ENCODE results near the gene RAB11FIP5. TPM values are rescaled to one million over a fixed set of nuclear protein-coding genes. Genes with fewer than 3 reads are reported as not detected.

The RAB11FIP5 gene
- total and polyA plus RNA-seq, 7 donors = 13.0 to 24.2 (median 23.4) TPM

DNA sequence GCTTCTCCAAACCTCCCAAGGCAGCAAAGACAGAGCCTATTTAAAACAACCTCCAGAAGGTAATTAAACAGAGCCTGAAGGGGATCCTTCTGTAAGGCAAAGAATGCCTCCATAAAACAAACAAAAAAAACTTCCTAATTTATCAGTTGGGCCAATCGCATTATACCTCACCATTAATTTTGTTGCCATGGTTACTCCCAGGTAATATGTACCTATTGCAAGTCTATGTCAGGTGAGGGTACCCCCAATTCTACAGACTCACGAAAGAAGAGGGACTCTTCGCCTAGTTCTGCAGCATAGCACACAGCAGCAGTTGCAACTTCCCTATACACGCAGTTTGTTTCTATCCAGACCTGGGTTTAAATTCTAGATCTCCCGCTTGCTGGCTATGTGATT lies 80.0 kb downstream of the RAB11FIP5 start:
- 93 to 99% (median 96%) methylated on average over 5 of the region's 5 CpGs for WGBS, 3 donors
- no peak overlapping the region for H3K27ac ChIP-seq
- no peaks in the 10 kb centered on the region for H3K9me3 ChIP-seq
- no peak overlapping the region for H3K4me3 ChIP-seq
- TF ChIP-seq, protein P1, sequence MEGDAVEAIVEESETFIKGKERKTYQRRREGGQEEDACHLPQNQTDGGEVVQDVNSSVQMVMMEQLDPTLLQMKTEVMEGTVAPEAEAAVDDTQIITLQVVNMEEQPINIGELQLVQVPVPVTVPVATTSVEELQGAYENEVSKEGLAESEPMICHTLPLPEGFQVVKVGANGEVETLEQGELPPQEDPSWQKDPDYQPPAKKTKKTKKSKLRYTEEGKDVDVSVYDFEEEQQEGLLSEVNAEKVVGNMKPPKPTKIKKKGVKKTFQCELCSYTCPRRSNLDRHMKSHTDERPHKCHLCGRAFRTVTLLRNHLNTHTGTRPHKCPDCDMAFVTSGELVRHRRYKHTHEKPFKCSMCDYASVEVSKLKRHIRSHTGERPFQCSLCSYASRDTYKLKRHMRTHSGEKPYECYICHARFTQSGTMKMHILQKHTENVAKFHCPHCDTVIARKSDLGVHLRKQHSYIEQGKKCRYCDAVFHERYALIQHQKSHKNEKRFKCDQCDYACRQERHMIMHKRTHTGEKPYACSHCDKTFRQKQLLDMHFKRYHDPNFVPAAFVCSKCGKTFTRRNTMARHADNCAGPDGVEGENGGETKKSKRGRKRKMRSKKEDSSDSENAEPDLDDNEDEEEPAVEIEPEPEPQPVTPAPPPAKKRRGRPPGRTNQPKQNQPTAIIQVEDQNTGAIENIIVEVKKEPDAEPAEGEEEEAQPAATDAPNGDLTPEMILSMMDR (IDR thresholded peaks at IDR 0.05) = no peak
- ATAC-seq (no peak), DNase-seq (no peak)
- intact Hi-C loops (cut with DNase I) = no loop called here
- H3K36me3 ChIP-seq (ENCODE audit: insufficient read depth in 1 of 2, low read depth in 1 of 2) = peaks cover 2 to 18% of the 10 kb centered on the region in 2 donors
- no peaks in the 10 kb centered on the region for H3K27me3 ChIP-seq (ENCODE audit: insufficient read depth in 3 of 3, low read length in 2 of 3)
- no peaks in the 10 kb centered on the region for H3K4me1 ChIP-seq

DNA sequence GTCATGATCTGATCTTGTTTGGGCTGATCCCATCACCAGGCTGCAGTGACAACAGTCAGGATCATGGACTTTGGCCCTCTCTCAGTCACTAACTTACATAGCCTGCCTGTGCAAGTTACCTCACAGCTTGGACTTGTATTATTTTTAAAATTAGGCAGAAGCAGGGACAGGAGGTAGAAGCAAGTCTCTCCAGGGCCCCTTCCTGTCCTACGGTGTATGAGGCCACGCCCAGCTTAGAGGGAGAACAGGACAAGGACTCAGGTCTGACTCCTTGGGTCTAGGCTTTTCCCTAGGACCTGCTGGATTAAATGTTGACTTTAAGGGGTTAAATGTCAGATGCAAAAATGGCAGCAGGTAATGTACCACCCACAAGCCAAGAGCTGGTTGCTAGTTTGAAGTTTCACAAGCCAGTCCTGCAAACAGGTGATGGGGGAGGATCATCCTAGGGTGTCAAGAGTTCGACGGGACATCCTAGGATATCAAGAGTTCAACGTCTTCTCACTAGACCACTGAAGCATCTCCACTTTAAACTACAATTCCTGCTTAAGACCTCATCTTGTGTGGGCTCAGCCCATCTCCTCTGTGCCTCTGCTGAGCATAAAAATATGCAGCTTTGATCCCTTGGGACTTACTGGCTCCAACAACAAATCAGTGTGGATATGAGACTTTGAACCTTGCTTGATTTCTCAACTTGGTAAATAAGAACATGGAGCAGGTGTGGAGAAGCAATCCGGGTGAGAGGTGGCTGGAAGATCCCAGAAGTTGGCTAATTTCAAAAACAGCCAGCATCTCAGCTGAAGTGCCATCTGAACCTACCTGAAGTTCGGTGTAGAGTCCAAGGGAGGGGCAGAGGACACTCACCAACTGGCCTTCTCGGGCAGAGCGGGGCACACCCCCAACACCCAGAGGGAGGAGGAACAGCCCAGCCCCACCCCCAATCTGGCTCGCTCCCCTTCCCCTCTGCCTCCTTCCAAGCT lies 80.7 kb downstream of the RAB11FIP5 start:
- 69 to 84% (median 76%) methylated on average over 10 of the region's 10 CpGs for WGBS, 3 donors
- no peak for ATAC-seq

DNA sequence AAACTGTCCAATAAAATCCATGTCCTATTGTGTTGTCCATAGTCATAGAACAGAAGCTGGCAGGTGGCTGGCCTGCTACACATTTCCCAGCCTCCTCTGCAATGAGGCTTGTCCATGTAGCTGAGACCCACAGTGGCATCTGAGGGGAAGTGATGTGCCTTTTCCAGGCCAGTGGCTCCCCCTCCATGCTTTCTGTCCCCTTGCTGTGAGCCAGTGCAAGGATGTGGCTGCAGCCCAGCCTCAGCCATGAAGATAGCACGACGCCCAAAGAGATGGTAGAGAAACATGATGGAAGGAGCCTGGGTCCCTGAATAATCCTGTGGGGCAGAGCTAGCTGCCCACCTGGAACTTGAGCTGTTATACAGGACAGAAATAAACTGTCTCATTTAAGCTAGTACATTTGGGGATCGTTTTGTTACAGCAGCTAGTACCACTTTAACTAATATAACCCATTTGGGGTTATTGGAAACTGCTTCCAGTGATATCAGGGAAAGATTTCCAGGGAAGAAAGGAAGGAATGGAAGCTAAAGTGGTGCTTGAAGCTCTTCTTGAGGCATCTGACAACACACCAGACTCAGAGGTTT lies 81.6 kb downstream of the RAB11FIP5 start:
- H3K27ac ChIP-seq = no peak overlapping the region
- ATAC-seq (no peak), DNase-seq (no peak)
- no peaks in the 10 kb centered on the region for H3K4me1 ChIP-seq
- intact Hi-C loops (cut with DNase I) = no loop called here
- WGBS, 3 donors = 88 to 92% (median 88%) methylated on average over 3 of the region's 3 CpGs
- peaks cover 2 to 20% of the 10 kb centered on the region in 2 donors for H3K36me3 ChIP-seq (ENCODE audit: insufficient read depth in 1 of 2, low read depth in 1 of 2)
- H3K9me3 ChIP-seq = no peaks in the 10 kb centered on the region
- no peak overlapping the region for H3K4me3 ChIP-seq
- TF ChIP-seq, protein P1 (IDR thresholded peaks at IDR 0.05) = no peak
- H3K27me3 ChIP-seq (ENCODE audit: insufficient read depth in 3 of 3, low read length in 2 of 3) = no peaks in the 10 kb centered on the region

More for the DNA sequence above, 80.7 kb downstream of the RAB11FIP5 start:
- no peaks in the 10 kb centered on the region for H3K27me3 ChIP-seq (ENCODE audit: insufficient read depth in 3 of 3, low read length in 2 of 3)
- H3K4me1 ChIP-seq = no peaks in the 10 kb centered on the region
- no peaks in the 10 kb centered on the region for H3K9me3 ChIP-seq
- H3K4me3 ChIP-seq = no peak overlapping the region
- peaks cover 2 to 20% of the 10 kb centered on the region in 2 donors for H3K36me3 ChIP-seq (ENCODE audit: insufficient read depth in 1 of 2, low read depth in 1 of 2)
- intact Hi-C loops (cut with DNase I) = no loop called here
- no peak for DNase-seq
- H3K27ac ChIP-seq = no peak overlapping the region
- TF ChIP-seq, protein P1 (IDR thresholded peaks at IDR 0.05) = no peak

DNA sequence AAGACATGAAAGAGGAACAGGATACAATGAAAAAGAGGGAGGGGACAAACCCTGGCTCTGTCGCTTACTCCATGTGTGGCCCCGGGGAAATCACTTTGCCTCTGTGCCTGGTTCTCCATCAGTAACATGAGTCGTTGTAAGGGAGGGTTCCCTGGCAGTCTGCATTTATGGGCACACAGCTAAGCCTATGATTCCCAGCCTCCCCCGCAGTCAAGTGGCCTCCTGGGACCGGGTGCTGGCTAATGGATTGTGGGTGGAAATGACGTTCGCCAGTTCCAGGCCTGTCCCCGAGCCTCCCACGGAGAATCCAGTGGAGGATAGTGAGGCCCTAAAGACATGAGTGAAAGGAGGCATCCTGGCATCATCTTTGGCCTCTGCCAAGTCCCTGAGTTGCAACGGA lies 83.9 kb downstream of the RAB11FIP5 start:
- no peak overlapping the region for H3K27ac ChIP-seq
- peak in 2 of 4 donors; percentile 20 to 60 for ATAC-seq
- intact Hi-C loops (cut with DNase I) = no loop called here
- peaks cover 2 to 27% of the 10 kb centered on the region in 2 donors for H3K36me3 ChIP-seq (ENCODE audit: insufficient read depth in 1 of 2, low read depth in 1 of 2)
- TF ChIP-seq, protein P1 (IDR thresholded peaks at IDR 0.05) = no peak
- no peak overlapping the region for H3K4me3 ChIP-seq
- DNase-seq = peak in 1 of 2 donors; percentile 19
- 38 to 61% (median 46%) methylated on average over 10 of the region's 10 CpGs for WGBS, 3 donors
- no peaks in the 10 kb centered on the region for H3K9me3 ChIP-seq
- H3K27me3 ChIP-seq (ENCODE audit: insufficient read depth in 3 of 3, low read length in 2 of 3) = no peaks in the 10 kb centered on the region
- no peaks in the 10 kb centered on the region for H3K4me1 ChIP-seq

Data from psoas muscle (tissue), 8 donors.